Measurements from ENCODE around the gene OTUD7B. TPM values are rescaled to one million over a fixed set of nuclear protein-coding genes. Genes with fewer than 3 reads are reported as not detected.

OTUD7B gene
- total and polyA plus RNA-seq, 10 of the 15 experiments (the other 5 are each of a cell fraction or from before 2014, with no cell fraction given) = 1.7 to 24.9 (median 6.6) TPM

DNA sequence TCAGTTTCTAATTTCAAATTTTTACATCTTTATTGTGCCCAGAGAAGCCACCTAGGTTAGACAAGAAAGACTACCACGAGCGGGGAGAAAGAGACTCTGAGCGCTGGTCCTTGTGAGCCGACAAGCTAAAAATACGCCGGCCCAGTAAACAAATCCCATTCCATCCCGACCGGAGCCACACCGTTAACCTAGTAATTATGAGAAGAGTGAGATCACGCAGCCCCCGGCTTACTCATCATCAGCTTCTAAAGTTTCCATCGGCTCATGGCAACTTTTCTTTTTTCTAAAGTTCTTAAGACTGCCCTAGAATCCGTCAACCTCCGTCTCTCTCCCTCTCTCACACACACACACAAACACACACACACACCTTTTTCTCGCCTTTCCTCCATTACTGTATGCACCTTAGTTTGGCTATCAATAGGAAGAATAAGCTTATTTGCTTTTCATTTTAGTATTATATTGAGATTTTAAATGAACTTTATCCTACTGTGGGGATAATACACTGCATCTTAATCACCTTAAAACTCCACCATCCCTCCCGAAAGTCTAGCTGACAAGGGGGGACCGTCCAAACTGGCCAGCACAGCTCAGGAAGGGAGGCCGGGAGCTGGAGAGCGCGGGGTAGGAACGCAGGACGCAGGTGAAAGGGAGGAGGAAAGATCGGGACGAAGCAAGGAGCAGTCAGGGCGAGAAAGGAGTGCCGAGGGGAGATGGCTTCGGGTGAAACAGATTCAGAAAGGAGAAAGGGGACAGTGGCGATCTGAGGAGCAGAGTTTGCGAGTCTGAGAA, 728 bp downstream of the OTUD7B start (continued):
- TF ChIP-seq NBN (IDR thresholded peaks at IDR 0.05) (no peak), KDM1A (IDR thresholded peaks at IDR 0.05; ENCODE audit: borderline replicate concordance) (no peak), STAT3 (IDR thresholded peaks at IDR 0.05; ENCODE audit: low read depth, low read length) (no peak), MXI1 (IDR thresholded peaks at IDR 0.05; ENCODE audit: low read depth, low read length) (no peak), DPF2 (IDR thresholded peaks at IDR 0.05) (no peak), KLF5 (IDR thresholded peaks at IDR 0.05; ENCODE audit: partially characterized antibody) (no peak), REST (IDR thresholded peaks at IDR 0.05; ENCODE audit: low read depth, low read length) (no peak), POU2F2 (IDR thresholded peaks at IDR 0.05; ENCODE audit: borderline replicate concordance, low read depth, low read length) (no peak), SRF (IDR thresholded peaks at IDR 0.05; ENCODE audit: low read depth in 2 of 2, low read length in 2 of 2) (peak in 1 of 2 experiments; percentile 60; a peak in 1 of 4 replicates), EZH2 (IDR thresholded peaks at IDR 0.05; ENCODE audit: borderline replicate concordance, control insufficient read depth, low read depth, low read length) (no peak), SREBF2 (IDR thresholded peaks at IDR 0.05; ENCODE audit: low read length) (no peak), MAX (IDR thresholded peaks at IDR 0.05; ENCODE audit: low read depth, low read length) (no peak), SP1 (IDR thresholded peaks at IDR 0.05; ENCODE audit: low read depth, low read length) (no peak), POLR2AphosphoS5 (IDR thresholded peaks at IDR 0.05; ENCODE audit: low read length) (no peak), PAX5 (IDR thresholded peaks at IDR 0.05; ENCODE audit: borderline replicate concordance, low read depth, low read length) (no peak), SUPT20H (IDR thresholded peaks at IDR 0.05; ENCODE audit: borderline replicate concordance, control insufficient read depth, low read depth, low read length) (no peak), IRF4 (IDR thresholded peaks at IDR 0.05; ENCODE audit: low read depth, low read length) (no peak), TCF3 (IDR thresholded peaks at IDR 0.05; ENCODE audit: borderline replicate concordance, insufficient read depth, low read depth, low read length) (no peak), STAT1 (conservative IDR thresholded peaks at IDR 0.05) (no peak), NR2C1 (IDR thresholded peaks at IDR 0.05) (no peak), CREM (IDR thresholded peaks at IDR 0.05; ENCODE audit: low read depth) (no peak), FOS (IDR thresholded peaks at IDR 0.05; ENCODE audit: borderline replicate concordance, extremely low read depth, insufficient read length) (no peak), SMAD5 (IDR thresholded peaks at IDR 0.05; ENCODE audit: low read depth) (no peak), RFX5 (IDR thresholded peaks at IDR 0.05; ENCODE audit: low read depth, low read length) (no peak), NFYB (IDR thresholded peaks at IDR 0.05; ENCODE audit: insufficient read depth, low read depth, low read length) (no peak), ATF7 (IDR thresholded peaks at IDR 0.05; ENCODE audit: low read depth) (peak; percentile 28; the same call in 1 of the 2 replicates)
- TF ChIP-seq, protein P1, sequence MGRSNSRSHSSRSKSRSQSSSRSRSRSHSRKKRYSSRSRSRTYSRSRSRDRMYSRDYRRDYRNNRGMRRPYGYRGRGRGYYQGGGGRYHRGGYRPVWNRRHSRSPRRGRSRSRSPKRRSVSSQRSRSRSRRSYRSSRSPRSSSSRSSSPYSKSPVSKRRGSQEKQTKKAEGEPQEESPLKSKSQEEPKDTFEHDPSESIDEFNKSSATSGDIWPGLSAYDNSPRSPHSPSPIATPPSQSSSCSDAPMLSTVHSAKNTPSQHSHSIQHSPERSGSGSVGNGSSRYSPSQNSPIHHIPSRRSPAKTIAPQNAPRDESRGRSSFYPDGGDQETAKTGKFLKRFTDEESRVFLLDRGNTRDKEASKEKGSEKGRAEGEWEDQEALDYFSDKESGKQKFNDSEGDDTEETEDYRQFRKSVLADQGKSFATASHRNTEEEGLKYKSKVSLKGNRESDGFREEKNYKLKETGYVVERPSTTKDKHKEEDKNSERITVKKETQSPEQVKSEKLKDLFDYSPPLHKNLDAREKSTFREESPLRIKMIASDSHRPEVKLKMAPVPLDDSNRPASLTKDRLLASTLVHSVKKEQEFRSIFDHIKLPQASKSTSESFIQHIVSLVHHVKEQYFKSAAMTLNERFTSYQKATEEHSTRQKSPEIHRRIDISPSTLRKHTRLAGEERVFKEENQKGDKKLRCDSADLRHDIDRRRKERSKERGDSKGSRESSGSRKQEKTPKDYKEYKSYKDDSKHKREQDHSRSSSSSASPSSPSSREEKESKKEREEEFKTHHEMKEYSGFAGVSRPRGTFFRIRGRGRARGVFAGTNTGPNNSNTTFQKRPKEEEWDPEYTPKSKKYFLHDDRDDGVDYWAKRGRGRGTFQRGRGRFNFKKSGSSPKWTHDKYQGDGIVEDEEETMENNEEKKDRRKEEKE (IDR thresholded peaks at IDR 0.05) = no peak
